Measurements from ENCODE around the gene HAPLN2.
A peak's percentile ranks its signal among the peaks of the same experiment; 100 is the strongest.
"Not testable (repeated sequence)": the region's sequence is repeated elsewhere in the genome, so short reads cannot be mapped to it uniquely, and the experiment has no call there.

The HAPLN2 gene

GRCh38 chr1:156622581-156623297 lies 3.5 kb downstream of the HAPLN2 start:
- TF ChIP-seq POLR2A (IDR thresholded peaks at IDR 0.05; ENCODE audit: low read depth, low read length) = no peak
- DNase-seq (ENCODE audit: insufficient read length, low spot score) (no peak), FAIRE-seq (no peak)

DNA sequence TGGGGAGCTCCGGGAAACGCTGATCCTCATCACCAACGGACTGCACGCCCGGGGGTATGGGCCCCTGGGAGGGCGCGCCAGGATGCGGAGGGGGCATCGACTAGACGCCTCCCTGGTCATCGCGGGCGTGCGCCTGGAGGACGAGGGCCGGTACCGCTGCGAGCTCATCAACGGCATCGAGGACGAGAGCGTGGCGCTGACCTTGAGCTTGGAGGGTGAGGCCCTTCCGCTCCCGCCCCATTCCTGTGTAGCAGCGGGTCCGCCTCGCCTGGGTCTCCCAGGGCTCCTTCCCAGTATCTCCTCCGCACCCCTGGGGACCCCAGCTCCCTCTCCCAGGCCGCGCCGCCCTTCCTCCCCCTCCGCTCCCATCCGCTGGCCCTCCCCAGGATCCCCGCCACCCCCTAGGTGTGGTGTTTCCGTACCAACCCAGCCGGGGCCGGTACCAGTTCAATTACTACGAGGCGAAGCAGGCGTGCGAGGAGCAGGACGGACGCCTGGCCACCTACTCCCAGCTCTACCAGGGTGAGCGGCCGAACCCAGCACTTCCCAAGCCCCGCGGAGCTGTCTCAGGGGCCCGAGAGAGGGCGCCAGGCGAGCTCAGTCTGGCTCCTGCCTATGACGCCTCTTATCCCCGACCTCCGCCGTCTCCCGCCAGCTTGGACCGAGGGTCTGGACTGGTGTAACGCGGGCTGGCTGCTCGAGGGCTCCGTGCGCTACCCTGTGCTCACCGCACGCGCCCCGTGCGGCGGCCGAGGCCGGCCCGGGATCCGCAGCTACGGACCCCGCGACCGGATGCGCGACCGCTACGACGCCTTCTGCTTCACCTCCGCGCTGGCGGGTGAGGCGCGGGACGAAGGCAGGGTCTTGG lies 5.0 kb downstream of the HAPLN2 start:
- no peak for FAIRE-seq
- TF ChIP-seq POLR2A (IDR thresholded peaks at IDR 0.05; ENCODE audit: low read depth, low read length) = no peak
- DNase-seq (ENCODE audit: insufficient read length, low spot score) = no peak

GRCh38 chr1:156624814-156625435 lies 5.7 kb downstream of the HAPLN2 start:
- TF ChIP-seq POLR2A (IDR thresholded peaks at IDR 0.05; ENCODE audit: low read depth, low read length) = 0 out of 2 replicates have a peak, but pooled peaks have one; percentile 12
- FAIRE-seq = no peak
- no peak for DNase-seq (ENCODE audit: insufficient read length, low spot score)

DNA sequence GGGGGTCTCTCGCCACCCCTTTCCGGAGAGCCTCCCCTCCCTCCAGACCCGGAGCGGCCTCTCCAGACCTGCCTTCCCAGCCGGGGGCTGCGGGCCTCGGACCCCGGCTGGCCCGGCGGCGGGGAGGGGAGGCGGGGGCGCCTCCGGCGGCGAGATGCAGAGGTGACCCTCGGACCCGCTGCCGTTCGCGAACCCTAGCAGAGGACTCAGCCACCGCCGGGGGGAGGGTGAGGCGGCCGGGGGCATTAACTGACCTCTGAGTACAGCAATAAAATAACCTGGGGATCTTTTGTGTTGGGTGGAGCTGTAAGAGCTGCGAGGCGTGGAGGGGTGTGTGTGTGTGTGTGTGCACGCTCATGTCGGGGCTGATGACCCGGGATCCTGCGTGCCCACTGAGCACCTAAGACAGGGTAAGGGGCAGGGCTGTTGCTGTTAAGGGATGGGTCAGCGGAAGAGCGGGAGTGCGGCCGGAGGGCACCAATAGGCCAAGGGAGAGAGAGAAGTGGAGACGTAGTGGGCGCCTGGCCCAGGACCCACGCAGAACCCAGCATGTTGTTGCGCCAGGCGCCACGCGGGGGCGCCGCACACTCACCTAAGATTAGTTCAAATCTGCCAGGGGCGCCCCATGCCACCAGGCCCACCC lies 6.3 kb downstream of the HAPLN2 start:
- DNase-seq (ENCODE audit: insufficient read length, low spot score) (no peak), FAIRE-seq (no peak)
- no peak for TF ChIP-seq POLR2A (IDR thresholded peaks at IDR 0.05; ENCODE audit: low read depth, low read length)

- no peak for TF ChIP-seq POLR2A (IDR thresholded peaks at IDR 0.05; ENCODE audit: low read depth, low read length)
- DNase-seq (ENCODE audit: insufficient read length, low spot score) = no peak
- no peak for FAIRE-seq
These were observed 6.8 kb downstream of the HAPLN2 start for GRCh38 chr1:156626079-156626438.

GRCh38 chr1:156627313-156627880 lies 8.2 kb downstream of the HAPLN2 start:
- TF ChIP-seq POLR2A (IDR thresholded peaks at IDR 0.05; ENCODE audit: low read depth, low read length) = no peak
- FAIRE-seq (no peak), DNase-seq (ENCODE audit: insufficient read length, low spot score) (no peak)

DNA sequence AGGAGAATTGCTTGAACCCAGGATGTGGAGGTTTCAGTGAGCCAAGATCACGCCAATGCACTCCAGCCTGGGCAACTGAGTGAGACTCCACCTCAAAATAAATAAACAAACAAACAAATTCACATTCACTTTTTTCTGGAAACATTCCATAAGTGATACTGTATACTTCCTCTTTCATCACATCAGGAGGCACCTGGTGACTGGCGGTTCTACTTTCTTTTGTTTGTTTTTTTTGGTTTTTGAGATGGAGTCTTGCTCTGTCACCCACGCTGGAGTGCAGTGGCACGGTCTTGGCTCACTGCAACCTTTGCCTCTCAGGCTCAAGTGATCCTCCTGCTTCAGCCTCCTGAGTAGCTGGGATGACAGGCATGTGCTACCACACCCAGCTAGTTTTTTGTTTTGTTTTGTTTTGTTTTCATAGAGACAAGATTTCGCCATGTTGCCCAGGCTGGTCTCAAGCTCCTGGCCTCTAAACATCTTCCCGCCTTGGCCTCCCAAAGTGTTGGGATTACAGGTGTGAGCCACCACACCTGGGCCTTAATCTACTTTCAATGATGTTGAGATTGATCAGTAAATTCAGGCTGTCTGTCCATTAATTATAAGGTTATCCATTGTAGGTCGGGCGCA lies 10.7 kb downstream of the HAPLN2 start:
- DNase-seq (ENCODE audit: insufficient read length, low spot score) = no peak
- FAIRE-seq = no peak
- no peak for TF ChIP-seq POLR2A (IDR thresholded peaks at IDR 0.05; ENCODE audit: low read depth, low read length)

GRCh38 chr1:156631152-156631551 lies 11.9 kb downstream of the HAPLN2 start:
- not testable (repeated sequence) for DNase-seq (ENCODE audit: insufficient read length, low spot score); FAIRE-seq

DNA sequence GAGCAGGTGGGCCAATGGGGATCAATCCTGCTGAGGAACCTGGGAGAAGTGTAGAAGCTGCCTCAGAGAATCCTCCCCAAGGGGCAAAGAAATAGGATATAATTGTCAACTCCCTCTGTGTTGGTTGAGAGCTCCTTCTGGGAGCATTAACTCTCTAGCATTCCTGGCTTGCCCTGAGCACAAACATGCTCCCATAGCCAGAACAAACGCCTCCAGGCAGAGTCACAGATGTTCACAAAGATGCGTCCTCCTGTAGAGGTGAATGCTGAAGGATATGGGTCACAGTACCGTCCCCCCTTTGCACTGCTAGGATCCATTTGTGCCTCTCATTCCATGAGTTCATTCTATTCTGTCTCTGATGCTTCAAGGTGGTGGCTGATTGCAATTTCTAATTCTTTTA lies 13.1 kb downstream of the HAPLN2 start:
- FAIRE-seq (no peak), DNase-seq (ENCODE audit: insufficient read length, low spot score) (no peak)
- no peak for TF ChIP-seq POLR2A (IDR thresholded peaks at IDR 0.05; ENCODE audit: low read depth, low read length)

GRCh38 chr1:156638189-156638985 lies 19.2 kb downstream of the HAPLN2 start:
- no peak for TF ChIP-seq POLR2A (IDR thresholded peaks at IDR 0.05; ENCODE audit: low read depth, low read length)
- FAIRE-seq (no peak), DNase-seq (ENCODE audit: insufficient read length, low spot score) (no peak)

GRCh38 chr1:156639601-156640101 lies 20.4 kb downstream of the HAPLN2 start:
- peak; percentile 87 for DNase-seq (ENCODE audit: insufficient read length, low spot score)
- no peak for TF ChIP-seq POLR2A (IDR thresholded peaks at IDR 0.05; ENCODE audit: low read depth, low read length)
- no peak for FAIRE-seq
